Hepatocyte (in vitro differentiated cells): Measurements from ENCODE around the gene NANOGP8. TPM values are rescaled to one million over a fixed set of nuclear protein-coding genes. Genes with fewer than 3 reads are reported as not detected.

Experiments used
- DNase-seq: peaks from one replicate; pipeline ENCODE4 v3.0.0-alpha.2; 2016; ENCODE audit warnings: low spot score
- H2AFZ ChIP-seq: fragments of 200-600 bp; sonication (generic); 2 replicates; pipeline ENCODE4 v1.6.0; 2016; ENCODE audit warnings: antibody characterized with exemption, mild to moderate bottlenecking
- H3K27ac ChIP-seq: fragments of 200-600 bp; sonication (generic); 2 replicates; pipeline ENCODE4 v1.5.1; 2016; ENCODE audit warnings: mild to moderate bottlenecking
- H3K27me3 ChIP-seq: fragments of 200-600 bp; sonication (generic); 2 replicates; pipeline ENCODE4 v1.6.1; 2016
- H3K36me3 ChIP-seq: fragments of 200-600 bp; sonication (generic); replicated peaks from 2 replicates; pipeline ENCODE4 v1.5.1; 2016; ENCODE audit warnings: low read depth; ENCODE audit not compliant: insufficient read depth
- H3K4me1 ChIP-seq: fragments of 200-600 bp; sonication (generic); 2 replicates; pipeline ENCODE4 v1.5.1; 2016; ENCODE audit warnings: mild to moderate bottlenecking, moderate library complexity; ENCODE audit not compliant: insufficient read depth
- H3K4me2 ChIP-seq: fragments of 200-600 bp; sonication (generic); 2 replicates; pipeline ENCODE4 v1.6.0; 2016
- H3K4me3 ChIP-seq: fragments of 200-600 bp; sonication (generic); 2 replicates; pipeline ENCODE4 v1.5.1; 2016; ENCODE audit warnings: mild to moderate bottlenecking
- H3K79me2 ChIP-seq: fragments of 200-600 bp; sonication (generic); 2 replicates; pipeline ENCODE4 v1.6.0; 2017; ENCODE audit warnings: mild to moderate bottlenecking
- H3K9me2 ChIP-seq: fragments of 200-600 bp; sonication (generic); replicated peaks from 2 replicates; pipeline ENCODE4 v1.6.0; 2017; ENCODE audit warnings: mild to moderate bottlenecking; ENCODE audit not compliant: insufficient read depth
- H3K9me3 ChIP-seq: fragments of 200-600 bp; sonication (generic); 2 replicates; pipeline ENCODE4 v1.5.1; 2016; ENCODE audit warnings: low read depth, mild to moderate bottlenecking
- H4K20me1 ChIP-seq: fragments of 200-600 bp; sonication (generic); 2 replicates; pipeline ENCODE4 v1.6.0; 2016; ENCODE audit warnings: mild to moderate bottlenecking; ENCODE audit not compliant: insufficient read depth, poor library complexity, severe bottlenecking
- CTCF ChIP-seq: fragments of 200-600 bp; sonication (generic); IDR thresholded peaks from 2 replicates; pipeline ENCODE4 v1.5.1; 2016; ENCODE audit warnings: antibody characterized with exemption, mild to moderate bottlenecking; ENCODE audit not compliant: poor library complexity
- EZH2 ChIP-seq: fragments of 200-600 bp; sonication (generic); IDR thresholded peaks from 2 replicates; pipeline ENCODE4 v1.6.1; 2016; ENCODE audit warnings: antibody characterized with exemption, mild to moderate bottlenecking, borderline replicate concordance
- EZH2phosphoT487 ChIP-seq: fragments of 200-600 bp; sonication (generic); IDR thresholded peaks from one replicate; pipeline ENCODE4 v1.6.1; 2018; ENCODE audit warnings: antibody characterized with exemption, mild to moderate bottlenecking, low read depth, moderate library complexity; ENCODE audit not compliant: unreplicated experiment, severe bottlenecking
- WGBS: methylation state at CpG from one replicate; pipeline ENCODE4 v1.1.6; 2016; ENCODE audit warnings: low lambda C conversion rate; ENCODE audit errors: missing lambda C conversion rate; 5-methylcytosine and 5-hydroxymethylcytosine counted together
- polyA plus RNA-seq: library from polyadenylated mRNA; unstranded; fragments of >200 nt; fragmentation: Nextera tagmentation; extraction: Ambion mirVana; gene quantifications from 2 replicates; pipeline ENCODE4 v1.2.1, GENCODE V29; 2016
- total RNA-seq: library from RNA; depleted of rRNA; stranded (reverse); fragments of >200 nt; gene quantifications from 2 replicates; pipeline ENCODE4 v1.2.3, GENCODE V29; 2014

Gene NANOGP8
- total and polyA plus RNA-seq, 2 experiments from 2014 or later, result 0.59 TPM; not detected in 1

- Histone ChIP-seq H3K27ac (no peak overlapping the region), H3K27me3 (no peaks in the 10 kb centered on the region), H3K4me1 (no peaks in the 10 kb centered on the region), H3K4me2 (no peak overlapping the region), H3K9me3 (no peaks in the 10 kb centered on the region), H3K36me3 (no peaks in the 10 kb centered on the region), H3K4me3 (no peak overlapping the region), H3K79me2 (no peaks in the 10 kb centered on the region), H4K20me1 (no peaks in the 10 kb centered on the region), H3K9me2 (no peaks in the 10 kb centered on the region), H2AFZ (no peak overlapping the region)
- TF ChIP-seq CTCF (no peak), EZH2 (no peak), EZH2phosphoT487 (no peak)
- 85% methylated on average over 4 of the region's 4 CpGs for WGBS
- no peak for DNase-seq
These were observed 10.8 kb upstream of the NANOGP8 start for GRCh38 chr15:35095941-35096340.

GRCh38 chr15:35092846-35093245, 7.8 kb upstream of the NANOGP8 start:
- Histone ChIP-seq H4K20me1 (no peaks in the 10 kb centered on the region), H2AFZ (no peak overlapping the region), H3K79me2 (no peaks in the 10 kb centered on the region), H3K27me3 (no peaks in the 10 kb centered on the region), H3K4me1 (no peaks in the 10 kb centered on the region), H3K27ac (no peak overlapping the region), H3K4me3 (no peak overlapping the region), H3K36me3 (no peaks in the 10 kb centered on the region), H3K9me3 (no peaks in the 10 kb centered on the region), H3K9me2 (no peaks in the 10 kb centered on the region), H3K4me2 (no peak overlapping the region)
- WGBS, result 95% methylated on average over 33 of the region's 33 CpGs
- DNase-seq, result no peak
- no peak for TF ChIP-seq CTCF
- TF ChIP-seq EZH2, result no peak
- no peak for TF ChIP-seq EZH2phosphoT487

GRCh38 chr15:35092311-35092710, 7.2 kb upstream of the NANOGP8 start:
- Histone ChIP-seq H3K9me3 (no peaks in the 10 kb centered on the region), H3K4me2 (no peak overlapping the region), H2AFZ (no peak overlapping the region), H3K79me2 (no peaks in the 10 kb centered on the region), H3K4me3 (no peak overlapping the region), H3K36me3 (no peaks in the 10 kb centered on the region), H3K4me1 (no peaks in the 10 kb centered on the region), H4K20me1 (no peaks in the 10 kb centered on the region), H3K27me3 (no peaks in the 10 kb centered on the region), H3K9me2 (no peaks in the 10 kb centered on the region), H3K27ac (no peak overlapping the region)
- TF ChIP-seq CTCF, result no peak
- TF ChIP-seq EZH2, result no peak
- TF ChIP-seq EZH2phosphoT487, result no peak
- DNase-seq, result no peak
- 97% methylated on average over 18 of the region's 18 CpGs for WGBS
